Measurements from ENCODE around the gene UBE3B. TPM values are rescaled to one million over a fixed set of nuclear protein-coding genes. Genes with fewer than 3 reads are reported as not detected.

The UBE3B gene
- total RNA-seq, 4 donors from 2014 or later: 14.7 to 64.2 (median 30.7) TPM

DNA sequence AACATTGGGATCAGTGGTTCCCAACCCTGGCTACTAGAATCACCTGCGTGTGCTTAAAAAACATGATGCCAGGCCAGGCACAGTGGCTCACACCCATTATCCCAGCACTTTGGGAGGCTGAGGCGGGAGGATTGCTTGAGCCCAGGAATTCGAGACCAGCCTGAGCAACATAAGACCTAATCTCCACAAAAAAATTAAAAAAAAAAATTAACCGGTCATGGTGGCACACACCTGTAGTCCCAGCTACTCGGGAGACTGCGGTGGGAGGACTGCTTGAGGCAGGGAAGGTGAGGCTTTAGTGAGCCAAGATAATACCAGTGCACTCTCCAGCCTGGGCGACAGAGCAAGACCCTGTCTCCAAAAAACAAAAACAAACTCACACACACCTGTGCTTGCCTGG lies 2.3 kb upstream of the UBE3B start:
- intact Hi-C loops (cut with DNase I; ENCODE audit: low total_unique reads): no loop called here
- no peaks in the 10 kb centered on the region for H3K27me3 ChIP-seq
- no peaks in the 10 kb centered on the region for H3K9me3 ChIP-seq
- no peak for DNase-seq
- TF ChIP-seq CTCF (IDR thresholded peaks at IDR 0.05): no peak
- TF ChIP-seq POLR2A (IDR thresholded peaks at IDR 0.05): no peak
- H3K4me1 ChIP-seq: peaks cover 10 to 21% of the 10 kb centered on the region in 2 donors
- H3K36me3 ChIP-seq: no peaks in the 10 kb centered on the region
- no peak overlapping the region for H3K4me3 ChIP-seq
- no peak overlapping the region for H3K27ac ChIP-seq

DNA sequence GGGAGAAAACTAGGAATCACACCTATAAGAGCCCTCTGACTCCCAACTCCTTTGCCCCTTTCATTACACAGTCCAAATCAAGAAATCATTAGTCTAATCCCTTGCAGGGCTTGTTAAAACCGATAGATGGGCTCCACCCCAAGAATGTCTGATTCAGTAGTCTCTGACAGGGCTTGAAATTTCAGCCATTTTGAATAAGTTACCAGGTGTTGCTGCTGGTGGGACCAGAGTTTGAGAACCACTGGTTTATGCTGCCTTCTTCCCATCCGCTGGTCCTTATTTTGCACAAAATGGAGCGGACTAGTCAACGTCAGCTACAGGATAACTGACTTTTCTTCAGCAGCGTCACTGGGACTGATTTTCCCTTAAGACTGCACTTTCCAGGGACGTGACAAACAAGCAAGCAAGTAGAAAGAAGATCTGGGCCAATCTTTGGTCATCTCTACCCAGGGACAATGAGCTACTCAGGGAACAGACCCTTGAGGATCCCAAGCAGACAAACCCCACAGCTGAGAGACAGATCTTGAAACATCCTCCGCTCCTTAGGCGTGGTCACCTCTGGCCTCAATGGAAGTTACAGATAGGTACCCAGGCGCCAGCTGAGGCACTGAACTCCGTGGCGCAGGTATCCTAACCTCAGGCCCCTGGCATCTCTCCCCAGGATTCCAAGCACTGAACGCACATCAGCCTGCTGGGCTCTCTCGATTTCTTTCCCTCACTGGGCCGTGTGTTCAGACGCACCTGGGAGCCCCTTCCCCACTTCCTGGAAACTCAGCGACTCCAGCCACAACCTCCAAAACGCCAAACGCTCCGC lies 1.2 kb upstream of the UBE3B start:
- H3K27me3 ChIP-seq: no peaks in the 10 kb centered on the region
- H3K9me3 ChIP-seq: no peaks in the 10 kb centered on the region
- H3K4me1 ChIP-seq: peaks cover 10 to 21% of the 10 kb centered on the region in 2 donors
- H3K27ac ChIP-seq: peak overlapping the region; percentile 98
- no peak for TF ChIP-seq POLR2A (IDR thresholded peaks at IDR 0.05)
- no peak for TF ChIP-seq CTCF (IDR thresholded peaks at IDR 0.05)
- intact Hi-C loops (cut with DNase I; ENCODE audit: low total_unique reads): no loop called here
- H3K4me3 ChIP-seq: peak overlapping the region; percentile 88 to 98
- no peaks in the 10 kb centered on the region for H3K36me3 ChIP-seq
- DNase-seq: no peak

DNA sequence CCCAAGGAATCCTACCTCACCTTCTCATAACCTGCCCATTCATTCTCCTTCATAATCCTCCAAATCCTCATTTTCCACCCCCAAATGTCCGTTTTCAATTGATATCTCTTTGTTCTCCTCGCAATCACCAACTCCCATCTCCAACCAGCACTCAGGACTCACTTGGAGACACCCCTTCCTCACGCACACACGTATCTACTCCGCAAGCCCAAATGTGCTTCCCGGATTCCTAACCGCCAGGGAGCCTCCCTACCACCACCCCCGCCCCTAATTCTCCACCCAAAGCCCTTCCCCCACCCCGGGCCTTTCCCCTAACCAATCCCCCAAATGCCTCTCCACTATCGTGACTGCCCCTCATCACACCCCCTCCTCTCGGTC lies 638 bp upstream of the UBE3B start:
- no peaks in the 10 kb centered on the region for H3K9me3 ChIP-seq
- peak overlapping the region; percentile 98 for H3K27ac ChIP-seq
- TF ChIP-seq POLR2A (IDR thresholded peaks at IDR 0.05) (no peak), CTCF (IDR thresholded peaks at IDR 0.05) (no peak)
- H3K4me3 ChIP-seq: peak overlapping the region; percentile 88 to 98
- no peaks in the 10 kb centered on the region for H3K27me3 ChIP-seq
- no peak for DNase-seq
- intact Hi-C loops (cut with DNase I; ENCODE audit: low total_unique reads): no loop called here
- no peaks in the 10 kb centered on the region for H3K36me3 ChIP-seq
- H3K4me1 ChIP-seq: peaks cover 10 to 21% of the 10 kb centered on the region in 2 donors

DNA sequence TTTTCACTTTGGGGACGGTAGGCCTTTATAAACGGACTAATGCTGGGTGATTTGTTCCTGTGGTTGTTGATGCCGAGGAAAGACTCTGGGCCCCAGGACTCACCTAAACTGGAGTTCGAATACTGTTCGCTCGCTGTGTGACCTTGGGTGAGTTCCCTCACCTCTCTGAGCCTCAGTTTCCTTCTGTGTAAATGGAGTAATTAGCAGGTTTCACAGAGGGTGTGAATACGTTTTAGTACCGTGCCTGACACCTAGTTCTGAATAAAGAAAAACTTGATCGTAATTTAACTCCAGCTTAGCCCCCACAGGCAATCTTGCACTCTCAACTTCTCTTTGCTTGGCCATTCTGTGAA lies 505 bp downstream of the UBE3B start:
- no peaks in the 10 kb centered on the region for H3K36me3 ChIP-seq
- no peak for DNase-seq
- H3K27me3 ChIP-seq: no peaks in the 10 kb centered on the region
- peak overlapping the region; percentile 98 for H3K27ac ChIP-seq
- no peak for TF ChIP-seq CTCF (IDR thresholded peaks at IDR 0.05)
- intact Hi-C loops (cut with DNase I; ENCODE audit: low total_unique reads): no loop called here
- H3K4me1 ChIP-seq: peaks cover 10 to 21% of the 10 kb centered on the region in 2 donors
- peak overlapping the region; percentile 88 to 98 for H3K4me3 ChIP-seq
- H3K9me3 ChIP-seq: no peaks in the 10 kb centered on the region

DNA sequence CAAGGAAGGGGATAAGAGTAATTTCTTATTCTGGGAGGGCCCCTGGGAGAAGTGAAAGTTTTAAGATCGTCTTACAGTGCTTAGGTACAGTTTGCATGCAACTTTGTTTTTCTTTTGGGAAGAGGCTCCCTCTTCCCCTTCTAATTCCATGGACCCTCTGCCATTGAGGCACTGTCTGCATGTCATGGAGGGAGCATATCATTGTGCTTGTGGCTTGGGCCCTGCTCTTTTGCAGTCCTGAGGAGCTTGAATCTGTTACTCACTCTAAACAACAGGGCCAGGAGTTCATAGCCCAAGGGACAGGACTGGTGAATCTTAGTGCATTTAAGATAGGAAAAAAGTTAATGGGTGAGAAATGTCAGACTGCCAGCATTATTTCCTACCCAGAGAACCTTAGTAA lies 2.3 kb downstream of the UBE3B start:
- peaks cover 10 to 11% of the 10 kb centered on the region in 2 donors for H3K4me1 ChIP-seq
- H3K9me3 ChIP-seq: no peaks in the 10 kb centered on the region
- no peaks in the 10 kb centered on the region for H3K36me3 ChIP-seq
- TF ChIP-seq CTCF (IDR thresholded peaks at IDR 0.05): no peak
- no peak for TF ChIP-seq POLR2A (IDR thresholded peaks at IDR 0.05)
- no peak for DNase-seq
- no peaks in the 10 kb centered on the region for H3K27me3 ChIP-seq
- intact Hi-C loops (cut with DNase I; ENCODE audit: low total_unique reads): loop anchor here (10.0 kb wide), 1 partner anchor 55 kb away; no protein-coding TSS in a partner anchor
- no peak overlapping the region for H3K27ac ChIP-seq
- H3K4me3 ChIP-seq: no peak overlapping the region
